ENCODE data around the gene CCNE1.

Gene CCNE1

GRCh38 chr19:29851769-29852521, 40.2 kb downstream of the CCNE1 start:
- Histone ChIP-seq H3K36me3 (ENCODE audit: insufficient read depth, low read length) (no peaks in the 10 kb centered on the region), H3K9ac (ENCODE audit: insufficient read length) (no peak overlapping the region), H3K27ac (no peak overlapping the region), H3K9me3 (ENCODE audit: low read depth, low read length) (no peaks in the 10 kb centered on the region), H3K4me3 (no peak overlapping the region)
- DNase-seq (ENCODE audit: low read depth, low spot score) = no peak
- TF ChIP-seq POLR2AphosphoS5 (IDR thresholded peaks at IDR 0.05; ENCODE audit: borderline replicate concordance, low read depth, low read length) (no peak), EZH2 (IDR thresholded peaks at IDR 0.05) (no peak), FOXP2 (optimal IDR thresholded peaks at IDR 0.05; ENCODE audit: control extremely low read depth, extremely low read length, insufficient read depth) (no peak)

- no peak for TF ChIP-seq FOXP2 (optimal IDR thresholded peaks at IDR 0.05; ENCODE audit: control extremely low read depth, extremely low read length, insufficient read depth)
- no peak for TF ChIP-seq EZH2 (IDR thresholded peaks at IDR 0.05)
- TF ChIP-seq POLR2AphosphoS5 (IDR thresholded peaks at IDR 0.05; ENCODE audit: borderline replicate concordance, low read depth, low read length) = no peak
- DNase-seq (ENCODE audit: low read depth, low spot score) = no peak
- no peaks in the 10 kb centered on the region for H3K9me3 ChIP-seq (ENCODE audit: low read depth, low read length)
- no peaks in the 10 kb centered on the region for H3K36me3 ChIP-seq (ENCODE audit: insufficient read depth, low read length)
- no peak overlapping the region for H3K27ac ChIP-seq
- no peak overlapping the region for H3K4me3 ChIP-seq
- H3K9ac ChIP-seq (ENCODE audit: insufficient read length) = no peak overlapping the region
Measured at GRCh38 chr19:29854033-29854432, 42.2 kb downstream of the CCNE1 start.

- Histone ChIP-seq H3K4me3 (no peak overlapping the region), H3K36me3 (ENCODE audit: insufficient read depth, low read length) (no peaks in the 10 kb centered on the region), H3K27ac (no peak overlapping the region), H3K9me3 (ENCODE audit: low read depth, low read length) (no peaks in the 10 kb centered on the region), H3K9ac (ENCODE audit: insufficient read length) (no peak overlapping the region)
- DNase-seq (ENCODE audit: low read depth, low spot score) = no peak
- TF ChIP-seq POLR2AphosphoS5 (IDR thresholded peaks at IDR 0.05; ENCODE audit: borderline replicate concordance, low read depth, low read length) = no peak
- TF ChIP-seq EZH2 (IDR thresholded peaks at IDR 0.05) = no peak
- TF ChIP-seq FOXP2 (optimal IDR thresholded peaks at IDR 0.05; ENCODE audit: control extremely low read depth, extremely low read length, insufficient read depth) = no peak
Measured at GRCh38 chr19:29855087-29855486, 43.3 kb downstream of the CCNE1 start.

GRCh38 chr19:29855741-29856500, 44.1 kb downstream of the CCNE1 start:
- TF ChIP-seq EZH2 (IDR thresholded peaks at IDR 0.05) = no peak
- no peak for TF ChIP-seq FOXP2 (optimal IDR thresholded peaks at IDR 0.05; ENCODE audit: control extremely low read depth, extremely low read length, insufficient read depth)
- TF ChIP-seq POLR2AphosphoS5 (IDR thresholded peaks at IDR 0.05; ENCODE audit: borderline replicate concordance, low read depth, low read length) = no peak
- H3K4me3 ChIP-seq = no peak overlapping the region

GRCh38 chr19:29858000-29858596, 46.3 kb downstream of the CCNE1 start:
- TF ChIP-seq FOXP2 (optimal IDR thresholded peaks at IDR 0.05; ENCODE audit: control extremely low read depth, extremely low read length, insufficient read depth) (no peak), EZH2 (IDR thresholded peaks at IDR 0.05) (no peak), POLR2AphosphoS5 (IDR thresholded peaks at IDR 0.05; ENCODE audit: borderline replicate concordance, low read depth, low read length) (no peak)
- no peak overlapping the region for H3K27ac ChIP-seq
- no peaks in the 10 kb centered on the region for H3K36me3 ChIP-seq (ENCODE audit: insufficient read depth, low read length)
- H3K9me3 ChIP-seq (ENCODE audit: low read depth, low read length) = no peaks in the 10 kb centered on the region
- H3K4me3 ChIP-seq = no peak overlapping the region
- DNase-seq (ENCODE audit: low read depth, low spot score) = no peak
- H3K9ac ChIP-seq (ENCODE audit: insufficient read length) = no peak overlapping the region

More at GRCh38 chr19:29855741-29856500, 44.1 kb downstream of the CCNE1 start:
- Histone ChIP-seq H3K36me3 (ENCODE audit: insufficient read depth, low read length) (no peaks in the 10 kb centered on the region), H3K9me3 (ENCODE audit: low read depth, low read length) (no peaks in the 10 kb centered on the region), H3K27ac (no peak overlapping the region), H3K9ac (ENCODE audit: insufficient read length) (no peak overlapping the region)
- DNase-seq (ENCODE audit: low read depth, low spot score) = no peak

GRCh38 chr19:29858621-29859020, 46.8 kb downstream of the CCNE1 start:
- no peak for TF ChIP-seq FOXP2 (optimal IDR thresholded peaks at IDR 0.05; ENCODE audit: control extremely low read depth, extremely low read length, insufficient read depth)
- TF ChIP-seq POLR2AphosphoS5 (IDR thresholded peaks at IDR 0.05; ENCODE audit: borderline replicate concordance, low read depth, low read length) = no peak
- no peak for TF ChIP-seq EZH2 (IDR thresholded peaks at IDR 0.05)
- H3K36me3 ChIP-seq (ENCODE audit: insufficient read depth, low read length) = no peaks in the 10 kb centered on the region
- no peak overlapping the region for H3K4me3 ChIP-seq

GRCh38 chr19:29860492-29860891, 48.7 kb downstream of the CCNE1 start:
- Histone ChIP-seq H3K36me3 (ENCODE audit: insufficient read depth, low read length) (no peaks in the 10 kb centered on the region), H3K9ac (ENCODE audit: insufficient read length) (no peak overlapping the region), H3K4me3 (no peak overlapping the region), H3K27ac (no peak overlapping the region), H3K9me3 (ENCODE audit: low read depth, low read length) (no peaks in the 10 kb centered on the region)
- no peak for DNase-seq (ENCODE audit: low read depth, low spot score)
- no peak for TF ChIP-seq POLR2AphosphoS5 (IDR thresholded peaks at IDR 0.05; ENCODE audit: borderline replicate concordance, low read depth, low read length)
- TF ChIP-seq FOXP2 (optimal IDR thresholded peaks at IDR 0.05; ENCODE audit: control extremely low read depth, extremely low read length, insufficient read depth) = no peak
- TF ChIP-seq EZH2 (IDR thresholded peaks at IDR 0.05) = no peak

More at GRCh38 chr19:29858621-29859020, 46.8 kb downstream of the CCNE1 start:
- Histone ChIP-seq H3K9ac (ENCODE audit: insufficient read length) (no peak overlapping the region), H3K9me3 (ENCODE audit: low read depth, low read length) (no peaks in the 10 kb centered on the region), H3K27ac (no peak overlapping the region)
- DNase-seq (ENCODE audit: low read depth, low spot score) = no peak

GRCh38 chr19:29861574-29861973, 49.8 kb downstream of the CCNE1 start:
- TF ChIP-seq EZH2 (IDR thresholded peaks at IDR 0.05) (no peak), FOXP2 (optimal IDR thresholded peaks at IDR 0.05; ENCODE audit: control extremely low read depth, extremely low read length, insufficient read depth) (no peak), POLR2AphosphoS5 (IDR thresholded peaks at IDR 0.05; ENCODE audit: borderline replicate concordance, low read depth, low read length) (no peak)
- no peak overlapping the region for H3K9ac ChIP-seq (ENCODE audit: insufficient read length)
- no peak overlapping the region for H3K4me3 ChIP-seq
- no peaks in the 10 kb centered on the region for H3K36me3 ChIP-seq (ENCODE audit: insufficient read depth, low read length)
- H3K9me3 ChIP-seq (ENCODE audit: low read depth, low read length) = no peaks in the 10 kb centered on the region
- no peak overlapping the region for H3K27ac ChIP-seq
- DNase-seq (ENCODE audit: low read depth, low spot score) = no peak

All from SK-N-MC (cell line).